ENCODE results near the gene CEBPB. TPM values are rescaled to one million over a fixed set of nuclear protein-coding genes. Genes with fewer than 3 reads are reported as not detected.

CEBPB gene
- total and polyA plus RNA-seq, 4 donors: 5.3 to 8.3 (median 5.5) TPM

GRCh38 chr20:50192364-50193198 is 2.0 kb downstream of the CEBPB start:
- H3K36me3 ChIP-seq (ENCODE audit: control insufficient read depth, insufficient read depth, low read length): peaks cover 2% of the 10 kb centered on the region
- 14% methylated on average over 16 of the region's 25 CpGs for WGBS (ENCODE audit: insufficient coverage)
- peaks cover 29% of the 10 kb centered on the region for H3K27me3 ChIP-seq (ENCODE audit: control insufficient read depth, insufficient read depth, low read length)
- H3K27ac ChIP-seq (ENCODE audit: low read depth, low read length): peak overlapping the region; percentile 67
- H3K4me1 ChIP-seq (ENCODE audit: control insufficient read depth, insufficient read depth, low read length): peaks cover 27% of the 10 kb centered on the region
- peak overlapping the region; percentile 60 for H3K4me3 ChIP-seq (ENCODE audit: low read depth, low read length)
- peak in 3 of 6 donors; percentile 44 to 77 (median 76) for DNase-seq (ENCODE audit: low read depth in 4 of 6, low spot score in 6 of 6)
- H3K9me3 ChIP-seq (ENCODE audit: control insufficient read depth, insufficient read depth, low read length): no peaks in the 10 kb centered on the region

- WGBS (ENCODE audit: insufficient coverage): 83% methylated on average over 2 of the region's 10 CpGs
- H3K36me3 ChIP-seq (ENCODE audit: control insufficient read depth, insufficient read depth, low read length): peaks cover 2% of the 10 kb centered on the region
Observed at GRCh38 chr20:50193199-50193835, 2.7 kb downstream of the CEBPB start.

GRCh38 chr20:50193836-50194421 is 3.3 kb downstream of the CEBPB start:
- peaks cover 29% of the 10 kb centered on the region for H3K4me1 ChIP-seq (ENCODE audit: control insufficient read depth, insufficient read depth, low read length)
- peaks cover 2% of the 10 kb centered on the region for H3K36me3 ChIP-seq (ENCODE audit: control insufficient read depth, insufficient read depth, low read length)
- peak overlapping the region; percentile 9 for H3K4me3 ChIP-seq (ENCODE audit: low read depth, low read length)
- no peak overlapping the region for H3K27ac ChIP-seq (ENCODE audit: low read depth, low read length)
- H3K9me3 ChIP-seq (ENCODE audit: control insufficient read depth, insufficient read depth, low read length): no peaks in the 10 kb centered on the region
- peaks cover 29% of the 10 kb centered on the region for H3K27me3 ChIP-seq (ENCODE audit: control insufficient read depth, insufficient read depth, low read length)
- WGBS (ENCODE audit: insufficient coverage): 68% methylated on average over 16 of the region's 16 CpGs
- no peak for DNase-seq (ENCODE audit: low read depth in 4 of 6, low spot score in 6 of 6)

More at GRCh38 chr20:50193199-50193835, 2.7 kb downstream of the CEBPB start:
- Histone ChIP-seq H3K4me3 (ENCODE audit: low read depth, low read length) (peak overlapping the region; percentile 60), H3K27me3 (ENCODE audit: control insufficient read depth, insufficient read depth, low read length) (peaks cover 29% of the 10 kb centered on the region), H3K9me3 (ENCODE audit: control insufficient read depth, insufficient read depth, low read length) (no peaks in the 10 kb centered on the region), H3K27ac (ENCODE audit: low read depth, low read length) (no peak overlapping the region), H3K4me1 (ENCODE audit: control insufficient read depth, insufficient read depth, low read length) (peaks cover 27% of the 10 kb centered on the region)
- DNase-seq (ENCODE audit: low read depth in 4 of 6, low spot score in 6 of 6): no peak

- H3K9me3 ChIP-seq (ENCODE audit: control insufficient read depth, insufficient read depth, low read length): no peaks in the 10 kb centered on the region
- peaks cover 29% of the 10 kb centered on the region for H3K27me3 ChIP-seq (ENCODE audit: control insufficient read depth, insufficient read depth, low read length)
- H3K27ac ChIP-seq (ENCODE audit: low read depth, low read length): no peak overlapping the region
- peaks cover 2% of the 10 kb centered on the region for H3K36me3 ChIP-seq (ENCODE audit: control insufficient read depth, insufficient read depth, low read length)
- no peak overlapping the region for H3K4me3 ChIP-seq (ENCODE audit: low read depth, low read length)
- H3K4me1 ChIP-seq (ENCODE audit: control insufficient read depth, insufficient read depth, low read length): peaks cover 29% of the 10 kb centered on the region
- 67% methylated on average over 3 of the region's 7 CpGs for WGBS (ENCODE audit: insufficient coverage)
- DNase-seq (ENCODE audit: low read depth in 4 of 6, low spot score in 6 of 6): no peak
Observed at GRCh38 chr20:50194422-50194830, 3.8 kb downstream of the CEBPB start.

- H3K27ac ChIP-seq (ENCODE audit: low read depth, low read length): no peak overlapping the region
- H3K4me3 ChIP-seq (ENCODE audit: low read depth, low read length): no peak overlapping the region
- peaks cover 29% of the 10 kb centered on the region for H3K27me3 ChIP-seq (ENCODE audit: control insufficient read depth, insufficient read depth, low read length)
- 80% methylated on average over 3 of the region's 8 CpGs for WGBS (ENCODE audit: insufficient coverage)
- H3K9me3 ChIP-seq (ENCODE audit: control insufficient read depth, insufficient read depth, low read length): no peaks in the 10 kb centered on the region
- no peak for DNase-seq (ENCODE audit: low read depth in 4 of 6, low spot score in 6 of 6)
- peaks cover 29% of the 10 kb centered on the region for H3K4me1 ChIP-seq (ENCODE audit: control insufficient read depth, insufficient read depth, low read length)
- peaks cover 2% of the 10 kb centered on the region for H3K36me3 ChIP-seq (ENCODE audit: control insufficient read depth, insufficient read depth, low read length)
Observed at GRCh38 chr20:50194831-50195523, 4.3 kb downstream of the CEBPB start.

- H3K4me1 ChIP-seq (ENCODE audit: control insufficient read depth, insufficient read depth, low read length): peaks cover 27% of the 10 kb centered on the region
- WGBS (ENCODE audit: insufficient coverage): 95% methylated on average over 10 of the region's 13 CpGs
- H3K36me3 ChIP-seq (ENCODE audit: control insufficient read depth, insufficient read depth, low read length): peaks cover 2% of the 10 kb centered on the region
- H3K4me3 ChIP-seq (ENCODE audit: low read depth, low read length): no peak overlapping the region
- no peak overlapping the region for H3K27ac ChIP-seq (ENCODE audit: low read depth, low read length)
- H3K9me3 ChIP-seq (ENCODE audit: control insufficient read depth, insufficient read depth, low read length): no peaks in the 10 kb centered on the region
- DNase-seq (ENCODE audit: low read depth in 4 of 6, low spot score in 6 of 6): no peak
- peaks cover 29% of the 10 kb centered on the region for H3K27me3 ChIP-seq (ENCODE audit: control insufficient read depth, insufficient read depth, low read length)
Observed at GRCh38 chr20:50195524-50196120, 5.0 kb downstream of the CEBPB start.

- DNase-seq (ENCODE audit: low read depth in 4 of 6, low spot score in 6 of 6): no peak
- Histone ChIP-seq H3K27me3 (ENCODE audit: control insufficient read depth, insufficient read depth, low read length) (peaks cover 29% of the 10 kb centered on the region), H3K4me3 (ENCODE audit: low read depth, low read length) (no peak overlapping the region), H3K4me1 (ENCODE audit: control insufficient read depth, insufficient read depth, low read length) (peaks cover 27% of the 10 kb centered on the region), H3K36me3 (ENCODE audit: control insufficient read depth, insufficient read depth, low read length) (peaks cover 2% of the 10 kb centered on the region), H3K27ac (ENCODE audit: low read depth, low read length) (no peak overlapping the region), H3K9me3 (ENCODE audit: control insufficient read depth, insufficient read depth, low read length) (no peaks in the 10 kb centered on the region)
- no CpG with 5 or more reads among the region's 4 CpGs for WGBS (ENCODE audit: insufficient coverage)
Observed at GRCh38 chr20:50196248-50196647, 5.6 kb downstream of the CEBPB start.

- peaks cover 2% of the 10 kb centered on the region for H3K36me3 ChIP-seq (ENCODE audit: control insufficient read depth, insufficient read depth, low read length)
- H3K27me3 ChIP-seq (ENCODE audit: control insufficient read depth, insufficient read depth, low read length): peaks cover 29% of the 10 kb centered on the region
- no peak for DNase-seq (ENCODE audit: low read depth in 4 of 6, low spot score in 6 of 6)
- WGBS (ENCODE audit: insufficient coverage): 93% methylated on average over 6 of the region's 6 CpGs
- peaks cover 27% of the 10 kb centered on the region for H3K4me1 ChIP-seq (ENCODE audit: control insufficient read depth, insufficient read depth, low read length)
- no peaks in the 10 kb centered on the region for H3K9me3 ChIP-seq (ENCODE audit: control insufficient read depth, insufficient read depth, low read length)
- no peak overlapping the region for H3K4me3 ChIP-seq (ENCODE audit: low read depth, low read length)
- H3K27ac ChIP-seq (ENCODE audit: low read depth, low read length): no peak overlapping the region
Observed at GRCh38 chr20:50196896-50197295, 6.3 kb downstream of the CEBPB start.

Data from spinal cord (tissue), 10 donors.